ENCODE results near the gene NFIB.

NFIB gene

DNA sequence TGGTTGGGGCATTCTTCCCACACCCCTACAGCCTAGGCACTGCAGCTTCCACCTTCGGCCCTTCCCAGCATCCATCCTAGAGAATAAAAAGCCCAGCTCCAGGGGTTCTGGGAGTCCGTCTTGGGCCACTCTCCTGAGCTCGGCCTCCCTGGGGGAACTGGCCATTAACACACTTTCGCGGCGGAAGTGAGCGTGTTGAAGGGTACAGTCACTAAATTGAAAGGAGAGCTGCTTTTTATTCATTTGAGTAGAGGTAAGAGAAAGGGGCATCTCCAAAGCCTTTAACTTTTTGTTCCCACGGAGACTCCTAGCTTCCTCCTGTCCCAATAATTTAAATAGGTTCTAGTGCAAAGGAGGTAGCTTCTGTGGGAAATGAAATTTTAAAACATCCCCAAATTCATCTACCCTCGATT, 31.0 kb upstream of the NFIB start:
- no peak for DNase-seq (ENCODE audit: low spot score)

DNA sequence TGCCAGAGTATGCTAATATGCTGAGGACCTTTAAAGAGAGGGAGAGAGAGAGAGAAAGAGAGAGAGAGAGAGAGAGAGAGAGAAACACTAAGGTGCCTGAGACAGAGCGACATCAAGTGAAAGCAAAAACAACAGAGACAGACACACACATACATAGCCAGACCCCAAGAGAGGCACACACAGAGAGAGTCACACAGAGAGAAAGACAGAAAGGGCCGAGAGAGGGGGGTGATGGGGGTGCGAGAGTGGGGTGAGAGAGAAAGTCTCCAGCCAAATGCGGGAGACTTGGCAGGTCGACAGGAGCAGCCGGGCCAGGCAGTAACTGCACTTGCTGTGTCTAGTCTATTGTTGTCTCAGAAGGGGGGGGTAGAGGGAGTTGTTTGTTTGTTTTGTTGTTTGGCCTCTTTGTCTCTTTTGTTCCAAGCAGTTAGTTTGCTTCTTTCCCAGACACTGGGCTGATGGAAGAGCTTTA, 30.1 kb upstream of the NFIB start:
- DNase-seq (ENCODE audit: low spot score), result no peak

DNA sequence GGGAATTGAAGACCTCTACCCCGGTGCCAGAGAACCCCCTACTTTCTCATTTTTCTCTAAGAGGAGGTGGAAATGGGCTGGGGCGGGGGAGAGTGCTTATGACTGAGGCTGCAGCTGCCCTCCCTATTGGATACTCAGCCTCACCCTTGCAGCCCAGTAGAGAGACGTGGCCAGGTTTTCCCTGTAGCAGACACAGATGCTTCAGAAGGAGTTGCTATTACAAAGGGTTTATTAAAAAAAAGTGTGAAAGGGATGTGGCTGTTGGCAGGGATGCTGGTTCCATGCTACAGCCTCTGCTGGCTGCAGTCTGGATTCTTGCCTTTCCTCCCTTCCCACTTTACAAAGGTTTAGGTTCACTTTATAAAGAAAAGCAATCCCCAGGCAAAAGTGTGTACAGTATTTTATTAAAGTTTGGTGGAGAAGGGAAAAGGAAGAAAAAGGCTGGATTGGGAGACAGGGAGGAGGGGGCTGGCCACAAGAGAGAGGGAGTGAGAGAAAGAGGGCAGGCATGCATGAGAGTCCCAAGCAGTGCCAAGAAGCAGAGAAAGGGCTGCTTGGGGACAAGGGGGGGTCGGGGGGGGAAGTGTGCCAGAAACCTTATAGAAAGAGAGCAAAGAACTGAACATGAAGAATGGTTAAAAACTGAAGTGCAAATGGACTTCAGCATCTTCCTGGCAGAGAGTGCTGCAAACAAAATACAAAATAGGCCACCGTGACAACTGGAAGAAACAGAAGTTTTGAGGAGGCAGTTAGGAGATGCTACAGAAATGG, 29.5 kb upstream of the NFIB start:
- no peak for DNase-seq (ENCODE audit: low spot score)

DNA sequence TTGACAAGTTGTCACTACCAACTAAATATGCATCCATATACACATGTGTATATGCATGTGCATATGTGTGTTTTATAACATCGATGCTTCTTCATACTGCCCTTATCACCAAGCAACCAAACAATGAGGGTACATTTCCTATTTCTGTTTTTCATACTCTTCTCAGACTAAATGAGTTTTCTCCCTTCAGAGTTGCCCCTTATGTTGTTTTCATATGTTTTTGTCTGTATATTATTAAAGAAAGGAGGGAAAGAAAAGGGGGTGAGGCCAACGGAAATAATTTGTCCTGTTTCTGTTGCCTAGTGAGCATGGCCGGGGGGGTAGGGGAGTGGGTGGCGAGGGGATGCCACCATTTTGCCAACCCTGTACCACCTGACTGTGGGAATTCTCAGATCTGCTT, 28.8 kb upstream of the NFIB start:
- DNase-seq (ENCODE audit: low spot score), result no peak

DNA sequence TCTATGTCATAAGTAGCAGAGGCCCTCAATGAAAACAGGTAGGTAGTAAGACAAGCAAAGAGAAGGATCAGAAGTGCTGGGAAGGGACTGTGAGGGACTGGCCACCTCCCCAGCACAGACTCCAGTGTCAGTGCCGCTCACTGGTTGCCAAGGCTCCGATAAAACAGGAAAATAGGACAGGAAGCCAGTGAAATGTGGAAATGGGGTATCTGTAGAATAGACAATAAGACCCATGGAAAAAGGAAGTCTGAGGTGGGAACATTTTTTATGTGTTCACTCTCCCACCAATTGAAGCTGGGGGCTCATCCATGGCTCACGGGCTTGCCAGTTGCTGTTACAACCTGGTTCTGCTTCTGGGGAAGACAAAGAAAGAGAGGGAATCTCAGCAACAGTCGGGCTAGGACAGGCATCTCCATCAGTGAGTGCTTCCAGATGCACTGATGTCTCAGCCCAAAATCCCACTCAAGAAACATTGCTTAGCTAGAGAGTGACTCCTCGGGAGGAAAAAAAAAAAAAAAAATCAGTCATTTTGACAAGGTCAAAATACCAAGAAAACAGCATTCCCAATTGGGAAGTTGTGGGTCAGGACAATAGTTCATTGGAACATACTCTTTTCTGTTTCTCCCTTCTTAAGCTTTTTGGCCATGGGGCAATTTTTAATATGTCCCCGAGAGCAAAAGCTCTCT, 27.6 kb upstream of the NFIB start:
- DNase-seq (ENCODE audit: low spot score), result no peak

DNA sequence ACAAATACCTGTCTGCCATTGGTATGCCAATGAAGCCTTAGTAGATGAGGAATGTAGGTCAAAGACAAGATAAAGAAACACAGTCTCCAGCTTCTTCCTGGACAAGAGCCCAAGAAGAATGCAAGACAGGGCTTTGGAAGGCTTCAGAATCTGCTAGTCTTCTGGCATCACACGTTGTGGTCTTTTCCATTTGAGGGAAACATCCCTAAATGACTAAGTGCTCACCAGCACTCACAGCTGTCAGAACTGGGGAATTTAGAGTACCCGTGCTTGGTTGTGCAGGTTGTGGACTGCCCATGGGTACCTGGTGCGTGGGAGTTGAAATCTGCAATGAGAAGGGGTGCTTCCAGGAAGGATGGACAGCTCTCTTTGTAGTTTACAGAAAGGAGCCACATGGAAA, 27.1 kb upstream of the NFIB start:
- no peak for DNase-seq (ENCODE audit: low spot score)

DNA sequence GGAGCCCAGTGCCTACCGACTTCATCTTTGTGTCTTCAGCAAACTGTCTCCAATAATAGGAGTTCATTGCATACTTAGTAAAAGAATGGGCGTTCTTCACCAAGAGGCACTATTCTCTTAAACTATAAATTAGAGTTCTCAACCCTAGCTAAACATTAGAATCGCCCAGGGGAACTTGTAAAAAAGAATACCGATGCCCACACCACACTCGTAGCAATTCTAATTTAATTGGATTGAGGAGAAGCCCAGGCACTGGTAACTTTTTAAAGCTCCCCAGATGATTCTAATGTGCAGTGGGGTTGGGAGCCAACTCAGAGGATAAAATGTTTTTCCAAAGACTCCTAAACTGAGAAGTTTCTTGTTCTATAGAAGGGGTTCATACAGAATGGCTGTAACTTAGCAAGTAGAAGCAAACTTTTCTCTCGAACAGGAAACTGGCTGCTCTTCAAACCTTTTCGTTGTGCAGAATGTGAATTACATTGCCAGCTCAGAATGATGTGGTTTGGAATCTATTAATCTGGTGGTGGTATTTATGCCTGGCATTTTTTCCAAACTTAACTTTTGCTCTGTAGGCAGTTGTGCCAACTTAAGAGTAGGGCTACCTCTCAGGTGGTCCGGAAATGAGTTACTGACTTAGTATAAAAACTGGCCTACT, 26.4 kb upstream of the NFIB start:
- DNase-seq (ENCODE audit: low spot score), result no peak

DNA sequence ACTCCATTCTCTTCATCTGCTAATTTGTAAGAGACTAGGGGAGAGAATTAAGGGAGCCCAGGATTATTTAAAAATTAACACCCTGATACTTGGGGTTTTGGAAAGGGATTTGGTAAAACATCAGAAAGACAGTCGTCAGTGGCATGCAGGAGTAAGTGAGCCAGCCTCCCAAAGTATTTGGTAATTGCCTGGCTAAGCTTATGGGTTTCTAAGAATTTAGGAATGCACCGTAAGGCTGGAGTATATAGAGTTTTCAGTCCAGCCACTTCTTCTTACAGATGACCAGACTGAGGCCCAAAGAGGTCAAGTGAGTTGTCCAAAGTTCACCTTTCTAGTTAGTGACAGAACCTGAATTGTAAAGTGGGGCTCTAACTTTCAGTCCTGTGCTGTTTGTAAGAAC, 25.8 kb upstream of the NFIB start:
- no peak for DNase-seq (ENCODE audit: low spot score)

DNA sequence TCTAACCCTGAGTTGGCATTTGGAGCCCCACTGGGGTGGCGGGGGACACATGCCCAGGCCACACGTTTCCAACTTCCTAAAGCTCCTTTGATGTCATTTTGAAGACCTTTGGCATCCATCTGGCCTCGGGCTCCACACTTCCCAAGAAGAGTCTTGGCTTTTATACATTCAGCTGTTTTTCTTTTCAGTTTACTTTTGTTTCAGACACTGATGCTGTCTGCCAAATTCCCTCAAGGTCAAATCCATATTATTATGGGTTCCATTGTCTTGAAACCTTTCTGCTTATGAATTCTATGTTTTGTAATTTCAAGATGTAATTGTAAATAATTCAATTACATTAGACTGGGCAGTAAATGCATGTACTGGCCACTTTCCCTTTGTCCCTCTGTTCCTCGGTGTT, 23.7 kb upstream of the NFIB start:
- no peak for DNase-seq (ENCODE audit: low spot score)

DNA sequence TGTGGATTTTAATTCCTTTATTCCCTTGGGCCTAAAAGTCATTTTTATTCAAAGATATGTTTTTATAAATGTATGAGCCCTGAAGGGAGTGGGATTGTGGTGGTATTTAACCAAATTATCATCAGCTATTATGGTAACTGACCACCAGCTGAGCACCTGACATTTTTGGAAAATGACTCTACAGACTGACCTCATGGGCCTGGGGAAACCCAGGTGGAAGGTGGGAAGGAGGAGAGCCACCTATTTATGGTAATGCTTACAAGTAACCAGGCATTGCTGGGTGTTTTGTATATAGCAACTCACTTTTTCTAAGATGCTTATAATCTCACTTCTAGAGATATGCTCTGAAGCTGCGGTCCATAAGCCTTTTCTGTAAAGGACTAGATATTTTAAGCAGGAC, 22.3 kb upstream of the NFIB start:
- no peak for DNase-seq (ENCODE audit: low spot score)

DNA sequence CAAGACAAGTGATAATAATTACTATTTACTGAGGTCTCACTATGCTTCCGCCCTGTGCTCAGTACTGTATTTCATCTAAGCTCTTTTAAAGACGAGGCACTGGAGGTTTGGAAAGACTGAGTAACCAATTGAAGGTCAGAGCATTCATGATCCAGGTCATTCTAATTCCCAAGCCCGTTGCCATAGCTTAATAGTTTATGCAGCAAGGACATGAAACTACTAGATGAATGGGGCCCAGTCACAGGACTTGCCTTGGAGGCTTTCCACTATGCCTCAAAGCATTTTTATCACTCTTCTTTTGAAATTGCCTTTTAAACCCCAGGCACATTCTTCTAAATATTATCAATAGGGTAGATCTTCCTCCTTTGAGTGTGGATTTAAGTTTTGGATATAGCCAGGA, 17.2 kb upstream of the NFIB start:
- no peak for DNase-seq (ENCODE audit: low spot score)

DNA sequence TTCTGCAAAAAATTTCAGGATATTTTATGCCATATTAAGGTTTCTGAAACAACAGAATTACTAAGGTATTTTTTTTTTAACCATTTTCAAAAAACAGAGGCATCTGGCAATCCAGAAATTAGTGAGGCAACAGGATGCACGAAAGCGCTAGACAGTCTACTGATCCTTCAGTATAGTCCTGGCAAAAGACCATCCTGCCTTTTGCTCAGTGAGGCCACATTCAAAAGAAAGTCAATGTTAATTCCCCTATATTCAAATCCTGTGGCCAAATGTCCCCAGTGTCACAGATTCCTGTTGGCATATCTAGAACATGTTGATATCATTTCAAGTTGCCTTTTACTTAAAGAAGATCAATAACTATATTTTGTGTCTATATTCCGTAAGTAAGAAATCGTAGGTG, 13.1 kb upstream of the NFIB start:
- DNase-seq (ENCODE audit: low spot score), result no peak

DNA sequence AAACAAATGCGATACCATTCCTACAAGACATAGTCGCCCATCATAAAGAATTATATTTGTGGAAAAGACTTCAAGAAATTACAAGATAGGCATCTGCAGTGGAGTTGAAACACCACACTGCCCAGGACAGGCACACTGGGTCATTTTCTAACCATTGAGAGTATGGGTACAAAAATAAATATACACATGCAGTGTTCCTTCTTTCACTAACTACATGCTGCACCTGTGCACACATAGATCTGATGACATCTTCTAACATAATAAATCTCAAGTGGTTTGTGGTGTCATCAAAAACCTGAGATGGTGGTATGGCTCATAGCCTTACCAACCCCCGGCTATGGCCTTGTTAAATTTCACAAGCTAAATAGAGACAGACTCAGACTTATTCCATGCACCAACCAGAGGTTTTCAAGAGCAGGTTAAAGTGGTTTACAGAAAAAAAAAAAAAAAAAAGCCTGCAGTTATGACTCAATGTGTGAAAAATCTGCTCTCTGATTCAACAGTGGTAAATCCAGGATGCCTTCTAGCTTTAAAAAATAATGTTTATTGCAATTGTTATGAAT, 12.4 kb upstream of the NFIB start:
- DNase-seq (ENCODE audit: low spot score), result no peak

DNA sequence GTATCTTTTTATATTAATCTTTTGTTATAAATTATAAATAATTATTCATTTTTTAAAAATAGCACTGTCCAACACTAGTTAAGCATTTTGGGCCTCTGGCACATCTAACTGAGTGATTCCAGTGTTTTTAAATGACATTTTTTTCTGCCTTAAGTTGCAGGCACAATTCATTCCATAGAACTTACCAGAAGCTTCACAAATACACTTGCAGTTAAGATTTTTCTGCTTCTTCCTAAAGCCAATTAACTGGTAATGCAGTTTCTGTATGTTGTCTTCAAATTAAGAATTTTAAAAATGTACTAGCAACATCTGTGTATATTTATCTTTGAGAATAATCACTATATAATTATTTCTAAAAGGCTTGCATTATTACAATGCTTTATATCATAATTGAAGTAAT, 11.2 kb upstream of the NFIB start:
- DNase-seq (ENCODE audit: low spot score), result no peak

DNA sequence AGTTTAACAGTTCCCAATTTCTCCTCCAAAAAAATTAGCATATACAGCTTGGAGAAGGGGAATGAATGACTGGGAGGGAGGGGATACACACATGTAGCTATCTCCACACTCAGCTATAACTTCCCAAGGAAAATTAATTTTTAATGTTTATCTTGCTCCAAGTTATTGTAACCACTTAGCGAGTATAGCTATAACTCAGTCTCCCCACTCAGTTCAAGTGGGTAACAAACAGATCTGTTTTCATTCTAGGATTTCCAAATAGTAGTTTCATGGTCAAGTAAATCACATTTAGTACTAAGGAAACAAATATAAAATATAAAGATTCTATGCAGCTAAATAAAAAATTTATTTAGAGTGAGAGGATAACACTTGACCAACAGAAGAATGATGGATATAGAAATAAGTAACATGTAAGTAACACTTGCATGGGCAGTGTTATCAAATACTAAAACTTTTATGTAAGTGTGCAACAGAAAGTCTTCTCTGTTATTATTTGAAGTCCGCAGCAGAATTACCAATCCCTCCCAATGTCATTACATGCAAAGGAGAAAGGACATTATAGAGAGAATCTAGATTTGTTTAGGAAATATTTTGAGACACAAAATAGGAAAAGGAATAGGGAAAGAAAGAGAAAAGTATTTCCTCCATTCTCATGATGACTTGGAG, 10.2 kb upstream of the NFIB start:
- no peak for DNase-seq (ENCODE audit: low spot score)

DNA sequence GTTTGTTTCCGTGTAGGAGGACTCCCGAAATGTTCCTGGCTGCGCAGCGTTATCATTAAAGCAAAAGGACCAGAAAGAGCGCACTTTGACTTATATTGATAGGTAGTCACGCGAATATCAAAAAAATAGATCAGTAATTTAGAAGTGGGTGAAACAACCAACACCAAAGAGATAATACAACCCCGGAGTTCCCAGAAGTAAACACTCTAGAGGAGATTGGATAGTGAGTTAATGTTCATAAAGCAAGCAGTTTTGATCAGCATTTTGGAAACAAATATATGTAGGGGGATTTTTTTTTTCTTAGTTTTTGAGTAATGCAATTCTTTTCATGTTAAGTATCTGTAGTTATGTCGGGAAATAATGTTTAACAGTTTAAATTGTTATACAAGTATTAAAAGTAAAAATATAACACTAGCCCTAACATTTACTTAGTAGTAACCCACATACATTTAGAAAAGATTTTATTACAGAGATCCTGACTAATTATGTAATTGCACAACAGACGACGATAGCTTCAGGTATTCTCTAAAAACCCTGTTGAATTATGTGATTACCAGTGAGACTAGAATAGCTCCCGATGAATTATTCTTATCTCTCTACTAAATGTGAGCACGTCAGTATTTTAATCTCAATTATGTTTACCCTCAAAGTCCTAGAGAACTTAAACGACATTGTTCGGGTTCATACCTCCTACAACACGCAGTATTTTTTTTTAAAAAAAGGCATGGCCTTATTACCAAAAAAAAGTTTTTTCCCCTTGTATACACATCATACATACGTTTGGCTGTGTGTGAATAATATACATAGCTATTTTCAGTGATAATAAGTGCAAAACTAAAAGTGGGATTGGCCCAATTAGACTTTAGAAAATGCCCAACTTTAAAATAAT, 9.4 kb upstream of the NFIB start:
- peak; percentile 43 for DNase-seq (ENCODE audit: low spot score)

DNA sequence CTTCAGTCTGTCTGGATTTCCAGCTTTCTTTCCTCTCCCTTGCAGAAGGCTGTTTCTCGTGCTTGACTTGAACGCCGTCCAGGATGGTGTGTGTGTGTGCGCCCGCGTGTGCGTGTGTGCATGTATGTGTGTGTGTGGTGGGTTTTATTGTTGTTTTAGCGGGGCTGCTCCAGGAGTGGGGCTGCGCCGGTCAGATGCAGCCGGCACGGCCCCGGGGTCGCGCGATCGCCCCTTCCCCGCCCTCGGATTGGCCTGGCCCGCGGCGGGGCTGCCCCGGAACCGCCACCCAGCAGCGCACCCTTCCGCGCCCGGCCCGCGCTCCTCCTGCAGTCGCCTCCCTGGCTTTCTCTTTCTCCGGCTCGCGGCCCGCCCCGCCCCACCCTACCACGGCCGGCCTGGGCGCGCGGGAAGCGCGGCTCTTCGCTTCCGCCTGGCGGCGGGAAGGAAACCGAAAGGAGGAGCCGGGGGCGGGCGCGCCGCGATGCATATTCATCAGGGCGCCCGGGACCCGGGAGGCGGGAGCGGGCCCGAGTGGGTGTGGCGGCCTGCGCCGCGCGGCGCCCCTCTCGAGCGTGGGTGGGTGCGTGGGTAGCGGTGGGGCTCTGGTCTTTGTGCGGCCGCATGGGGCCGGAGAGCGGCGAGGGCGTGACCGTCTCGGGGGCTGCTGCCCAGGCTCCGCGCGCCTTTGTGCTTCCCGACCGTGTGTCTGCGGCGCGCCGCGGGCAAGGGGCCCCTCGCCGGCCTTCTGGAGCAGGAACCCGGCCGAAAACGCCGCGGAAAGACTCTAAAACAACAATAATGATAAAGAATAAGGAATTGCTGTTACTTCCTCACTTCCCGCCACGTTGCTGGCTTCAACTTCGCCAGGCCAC, 8.5 kb upstream of the NFIB start:
- DNase-seq (ENCODE audit: low spot score), result peak; percentile 91

DNA sequence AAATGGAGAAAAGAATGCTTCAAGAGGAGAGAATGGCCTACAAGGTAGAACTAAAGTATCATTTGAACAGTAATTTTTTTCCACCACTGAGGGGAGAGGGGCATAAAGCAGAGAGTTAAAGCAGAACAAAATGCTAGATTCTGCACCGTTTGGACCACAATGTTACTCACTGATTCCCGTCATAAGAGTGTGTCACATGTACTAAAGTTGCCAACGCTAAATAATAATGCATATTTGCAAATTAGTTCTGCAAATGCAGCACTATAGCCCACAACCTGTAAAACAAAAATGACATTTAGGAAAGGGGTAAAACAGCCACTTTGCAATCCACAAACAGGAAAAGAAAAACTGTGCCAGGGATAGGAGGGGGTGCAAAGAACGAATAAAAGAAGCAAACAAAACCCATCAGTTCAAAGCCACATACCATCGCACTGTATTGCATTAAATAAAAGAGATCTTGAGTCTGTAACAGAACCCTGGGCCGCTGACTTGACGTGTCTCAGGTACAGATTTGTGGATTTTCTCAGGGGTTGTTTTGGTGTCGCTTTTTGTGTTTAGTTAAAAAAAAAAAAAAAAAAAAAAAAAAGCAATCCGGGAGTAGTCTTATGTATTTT, 7.7 kb upstream of the NFIB start:
- DNase-seq (ENCODE audit: low spot score), result no peak

DNA sequence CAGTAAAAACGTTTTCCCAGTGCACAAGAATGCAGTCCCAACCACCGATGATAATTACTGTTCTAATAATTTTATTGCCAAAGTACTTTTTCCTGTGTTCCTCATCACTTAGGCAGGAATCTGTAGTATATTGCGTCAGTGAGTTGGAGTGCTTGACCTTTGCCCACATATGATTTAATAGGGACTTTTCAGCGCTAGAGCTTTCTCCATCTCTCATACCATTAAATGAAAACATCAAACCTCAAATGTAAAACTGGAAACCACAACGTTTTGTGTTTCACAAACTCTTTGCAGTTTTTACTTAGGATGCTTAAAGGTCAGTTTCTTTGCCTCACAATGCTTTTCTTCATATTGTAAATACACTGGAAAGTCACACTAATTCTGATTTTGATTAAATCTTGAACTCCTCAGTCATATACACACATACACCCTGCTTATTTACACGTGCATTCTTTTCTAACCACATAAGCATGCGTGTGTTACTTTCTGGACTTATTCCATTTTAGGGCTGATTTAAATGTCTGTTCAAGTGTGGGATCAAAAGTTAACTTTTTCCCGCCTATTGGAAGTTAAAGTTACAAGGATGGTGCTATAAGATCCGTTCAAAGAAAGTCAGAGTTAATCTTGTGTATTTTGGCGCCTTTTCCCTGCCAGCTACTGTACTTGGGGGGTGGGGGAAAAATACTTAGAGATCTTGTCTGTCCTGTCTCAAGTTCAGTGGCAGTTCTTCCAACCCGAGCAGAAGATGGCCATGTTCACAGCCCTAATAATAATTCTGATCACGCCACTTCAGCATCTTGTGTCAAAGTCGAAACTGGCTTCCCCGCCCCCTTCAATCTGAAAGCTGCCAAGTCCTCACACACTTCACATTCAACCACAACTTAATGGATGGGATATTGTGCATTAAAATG, 6.6 kb upstream of the NFIB start:
- peak; percentile 68 for DNase-seq (ENCODE audit: low spot score)
